ENCODE data around the gene PIK3R6.

PIK3R6 gene

DNA sequence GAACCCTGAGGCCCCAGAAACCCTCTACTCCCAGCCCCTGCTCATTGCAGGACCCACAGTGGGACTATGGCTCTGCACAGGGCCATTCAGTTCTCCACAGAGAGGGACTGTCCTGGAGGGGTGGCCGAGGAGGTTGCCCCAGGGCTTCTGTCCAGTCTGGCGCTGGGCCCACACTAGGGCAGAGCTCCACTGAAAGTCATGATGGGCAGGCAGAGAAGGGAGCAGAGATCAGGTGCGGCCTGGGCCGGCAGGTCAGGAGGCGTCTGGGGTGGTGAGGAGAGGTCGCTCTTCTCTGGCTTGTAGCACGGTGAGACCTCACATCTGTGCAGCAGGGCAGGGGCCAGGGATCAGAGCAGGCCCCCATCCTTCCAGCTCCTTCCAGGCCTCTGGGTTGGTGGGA, 13.0 kb upstream of the PIK3R6 start:
- H3K9me2 ChIP-seq (replicated peaks; ENCODE audit: control insufficient read depth, low read length): no peaks in the 10 kb centered on the region
- no peaks in the 10 kb centered on the region for H3K9me3 ChIP-seq (ENCODE audit: control insufficient read depth, insufficient read depth, low read length)
- H3K4me2 ChIP-seq (ENCODE audit: low read length): no peak overlapping the region
- no peak overlapping the region for H3K4me3 ChIP-seq (ENCODE audit: low read length)
- H3K79me2 ChIP-seq (ENCODE audit: control insufficient read depth, low read length): no peaks in the 10 kb centered on the region
- no peaks in the 10 kb centered on the region for H3K4me1 ChIP-seq (ENCODE audit: control insufficient read depth, low read length)
- H4K20me1 ChIP-seq (ENCODE audit: control insufficient read depth, insufficient read depth, low read depth, low read length): no peaks in the 10 kb centered on the region
- H3K27ac ChIP-seq (ENCODE audit: low read depth, low read length): no peak overlapping the region
- H3F3A ChIP-seq (ENCODE audit: control insufficient read depth, insufficient read depth): no peaks in the 10 kb centered on the region
- TF ChIP-seq, protein P1, sequence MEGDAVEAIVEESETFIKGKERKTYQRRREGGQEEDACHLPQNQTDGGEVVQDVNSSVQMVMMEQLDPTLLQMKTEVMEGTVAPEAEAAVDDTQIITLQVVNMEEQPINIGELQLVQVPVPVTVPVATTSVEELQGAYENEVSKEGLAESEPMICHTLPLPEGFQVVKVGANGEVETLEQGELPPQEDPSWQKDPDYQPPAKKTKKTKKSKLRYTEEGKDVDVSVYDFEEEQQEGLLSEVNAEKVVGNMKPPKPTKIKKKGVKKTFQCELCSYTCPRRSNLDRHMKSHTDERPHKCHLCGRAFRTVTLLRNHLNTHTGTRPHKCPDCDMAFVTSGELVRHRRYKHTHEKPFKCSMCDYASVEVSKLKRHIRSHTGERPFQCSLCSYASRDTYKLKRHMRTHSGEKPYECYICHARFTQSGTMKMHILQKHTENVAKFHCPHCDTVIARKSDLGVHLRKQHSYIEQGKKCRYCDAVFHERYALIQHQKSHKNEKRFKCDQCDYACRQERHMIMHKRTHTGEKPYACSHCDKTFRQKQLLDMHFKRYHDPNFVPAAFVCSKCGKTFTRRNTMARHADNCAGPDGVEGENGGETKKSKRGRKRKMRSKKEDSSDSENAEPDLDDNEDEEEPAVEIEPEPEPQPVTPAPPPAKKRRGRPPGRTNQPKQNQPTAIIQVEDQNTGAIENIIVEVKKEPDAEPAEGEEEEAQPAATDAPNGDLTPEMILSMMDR (IDR thresholded peaks at IDR 0.05; ENCODE audit: low read depth, low read length, poor library complexity, severe bottlenecking): no peak
- no peak for TF ChIP-seq EZH2phosphoT487 (IDR thresholded peaks at IDR 0.05; ENCODE audit: borderline replicate concordance, low read length)
- H3K27me3 ChIP-seq (ENCODE audit: control insufficient read depth, low read length): no peaks in the 10 kb centered on the region
- no peaks in the 10 kb centered on the region for H3K36me3 ChIP-seq (ENCODE audit: control insufficient read depth, low read length)

DNA sequence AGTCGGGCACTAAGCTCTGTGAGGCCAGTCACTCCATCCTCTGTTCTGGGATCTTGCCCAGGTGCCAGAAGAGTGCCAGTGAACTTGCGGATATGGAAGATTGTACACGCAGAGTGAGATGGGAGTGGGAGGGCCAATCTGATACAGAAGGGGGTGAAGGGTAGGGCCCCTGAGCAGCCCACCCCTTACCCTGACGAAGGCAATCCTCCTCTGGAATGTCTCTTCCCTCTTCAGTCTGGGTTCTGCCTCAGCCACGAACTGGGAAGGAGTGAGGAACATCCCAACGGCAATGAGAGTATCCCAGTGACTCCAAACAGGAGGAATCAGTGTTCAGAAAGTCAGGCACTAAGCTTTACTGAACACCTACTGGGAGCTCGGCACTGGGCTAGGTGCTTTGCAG, 11.9 kb upstream of the PIK3R6 start:
- no peaks in the 10 kb centered on the region for H3K36me3 ChIP-seq (ENCODE audit: control insufficient read depth, low read length)
- TF ChIP-seq EZH2phosphoT487 (IDR thresholded peaks at IDR 0.05; ENCODE audit: borderline replicate concordance, low read length): no peak
- TF ChIP-seq, protein P1 (IDR thresholded peaks at IDR 0.05; ENCODE audit: low read depth, low read length, poor library complexity, severe bottlenecking): no peak

DNA sequence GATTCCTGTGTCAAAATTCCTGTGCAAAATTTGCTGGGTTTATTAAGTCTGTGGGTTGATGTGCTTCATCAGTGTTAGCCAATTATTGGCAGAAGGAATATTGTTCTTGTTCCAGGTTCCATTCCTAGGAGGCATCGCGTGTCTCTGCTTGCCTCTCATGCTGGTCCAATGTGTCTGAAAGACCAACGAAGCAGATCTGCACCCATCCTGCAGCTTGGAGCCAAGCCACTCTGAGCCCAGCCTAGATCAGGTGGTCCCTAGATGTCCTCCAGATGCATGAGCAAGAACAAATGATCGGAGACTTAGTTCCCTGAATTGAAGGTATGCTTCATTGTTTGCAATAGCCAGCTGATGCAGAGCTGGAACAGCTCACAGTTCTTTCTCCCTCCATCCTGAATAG, 10.5 kb upstream of the PIK3R6 start:
- no peaks in the 10 kb centered on the region for H3K79me2 ChIP-seq (ENCODE audit: control insufficient read depth, low read length)
- no peak overlapping the region for H3K4me2 ChIP-seq (ENCODE audit: low read length)
- H3K4me3 ChIP-seq (ENCODE audit: low read length): no peak overlapping the region
- H4K20me1 ChIP-seq (ENCODE audit: control insufficient read depth, insufficient read depth, low read depth, low read length): no peaks in the 10 kb centered on the region
- H3K27ac ChIP-seq (ENCODE audit: low read depth, low read length): no peak overlapping the region
- no peaks in the 10 kb centered on the region for H3K9me3 ChIP-seq (ENCODE audit: control insufficient read depth, insufficient read depth, low read length)
- no peaks in the 10 kb centered on the region for H3K4me1 ChIP-seq (ENCODE audit: control insufficient read depth, low read length)
- H3K36me3 ChIP-seq (ENCODE audit: control insufficient read depth, low read length): no peaks in the 10 kb centered on the region
- peaks cover 3% of the 10 kb centered on the region; the same call in 1 of the 2 replicates for H3K27me3 ChIP-seq (ENCODE audit: control insufficient read depth, low read length)
- TF ChIP-seq, protein P1 (IDR thresholded peaks at IDR 0.05; ENCODE audit: low read depth, low read length, poor library complexity, severe bottlenecking): no peak
- no peak for TF ChIP-seq EZH2phosphoT487 (IDR thresholded peaks at IDR 0.05; ENCODE audit: borderline replicate concordance, low read length)
- no peaks in the 10 kb centered on the region for H3F3A ChIP-seq (ENCODE audit: control insufficient read depth, insufficient read depth)
- H3K9me2 ChIP-seq (replicated peaks; ENCODE audit: control insufficient read depth, low read length): no peaks in the 10 kb centered on the region

More for the DNA sequence above, 11.9 kb upstream of the PIK3R6 start:
- no peaks in the 10 kb centered on the region for H3K9me2 ChIP-seq (replicated peaks; ENCODE audit: control insufficient read depth, low read length)
- H3K27ac ChIP-seq (ENCODE audit: low read depth, low read length): no peak overlapping the region
- H3K4me3 ChIP-seq (ENCODE audit: low read length): no peak overlapping the region
- H3K4me1 ChIP-seq (ENCODE audit: control insufficient read depth, low read length): no peaks in the 10 kb centered on the region
- no peaks in the 10 kb centered on the region for H3F3A ChIP-seq (ENCODE audit: control insufficient read depth, insufficient read depth)
- no peaks in the 10 kb centered on the region for H3K27me3 ChIP-seq (ENCODE audit: control insufficient read depth, low read length)
- H4K20me1 ChIP-seq (ENCODE audit: control insufficient read depth, insufficient read depth, low read depth, low read length): no peaks in the 10 kb centered on the region
- no peak overlapping the region for H3K4me2 ChIP-seq (ENCODE audit: low read length)
- H3K79me2 ChIP-seq (ENCODE audit: control insufficient read depth, low read length): no peaks in the 10 kb centered on the region
- no peaks in the 10 kb centered on the region for H3K9me3 ChIP-seq (ENCODE audit: control insufficient read depth, insufficient read depth, low read length)

All from DOHH2 (cell line).